A549 (cell line): ENCODE data around the gene PTPN1. TPM values are rescaled to one million over a fixed set of nuclear protein-coding genes. Genes with fewer than 3 reads are reported as not detected.
"Not testable (repeated sequence)": the region's sequence is repeated elsewhere in the genome, so short reads cannot be mapped to it uniquely, and the experiment has no call there.

ENCODE experiments used
- ATAC-seq, 2 experiments: fragments of 200-7000 bp in 1 of 2; fragments of >200 bp in 1 of 2; cut with Nextera tagmentation in 1 of 2; cut with Tn5 transposase in 1 of 2; 3 replicates each; pipeline versions ENCODE4 v1.8.0 to v1.9.1; 2018 to 2020; ENCODE audit warnings: mild to moderate bottlenecking in 1 of 2, moderate library complexity in 1 of 2
- CTCF ChIA-PET: fragments of 300-600 bp; sonication (Branson Sonifier 250); formaldehyde crosslinking; extraction: SDS; loops from one replicate; lab custom pipeline; 2021; ENCODE audit warnings: antibody characterized with exemption, inconsistent platforms; lab: Yijun Ruan, JAX
- POLR2A ChIA-PET: fragments of 350-600 bp; formaldehyde crosslinking; extraction: SDS; loops from one replicate; lab custom pipeline; 2021; ENCODE audit warnings: antibody characterized with exemption, inconsistent platforms; lab: Yijun Ruan, JAX
- DNase-seq, 2 experiments: peaks; one replicate each; pipeline versions ENCODE4 v3.0.0 to v3.0.0-alpha.2; 2011 to 2016; ENCODE audit warnings: low read depth in 1 of 2, low spot score in 1 of 2
- FAIRE-seq: peaks from 2 replicates; lab custom pipeline; 2011; peaks lifted over from hg19 to GRCh38; lab: Jason Lieb, UNC
- H3K27ac ChIP-seq, 2 experiments: fragments of >200 bp; sonication (Bioruptor Twin); formaldehyde crosslinking; 3 replicates each; pipeline ENCODE4 v1.5.1; 2016 to 2017
- H3K4me1 ChIP-seq: fragments of >200 bp; sonication (Bioruptor Twin); formaldehyde crosslinking; 3 replicates; pipeline ENCODE4 v1.6.1; 2016
- H3K4me2 ChIP-seq: fragments of >200 bp; sonication (Bioruptor Twin); formaldehyde crosslinking; 3 replicates; pipeline ENCODE4 v1.6.1; 2016
- H3K4me3 ChIP-seq: fragments of >200 bp; sonication (Bioruptor Twin); formaldehyde crosslinking; 3 replicates; pipeline ENCODE4 v1.5.1; 2016
- H3K9me3 ChIP-seq: fragments of >200 bp; sonication (Bioruptor Twin); formaldehyde crosslinking; 3 replicates; pipeline ENCODE4 v1.6.1; 2016
- CEBPB ChIP-seq, 2 experiments: fragments of >200 bp in 1 of 2; sonication (Bioruptor Twin) in 1 of 2; formaldehyde crosslinking in 1 of 2; IDR thresholded peaks; 2 replicates each; pipeline ENCODE4 v1.6.1; 2012 to 2016
- FOSB ChIP-seq: fragments of 250-450 bp; sonication (Bioruptor Pico); IDR thresholded peaks from 2 replicates; pipeline ENCODE4 v1.5.0; 2020; ENCODE audit warnings: mild to moderate bottlenecking, moderate library complexity
- FOSL2 ChIP-seq, 2 experiments: fragments of 450-650 bp in 1 of 2; fragments of >200 bp in 1 of 2; sonication (Bioruptor Twin) in 1 of 2; formaldehyde crosslinking; IDR thresholded peaks; 2 replicates each; pipeline versions ENCODE4 v1.5.0 to v1.6.1; 2016 to 2020; ENCODE audit warnings: mild to moderate bottlenecking in 1 of 2, moderate library complexity in 1 of 2
- FOXS1 ChIP-seq: fragments of 250-450 bp; sonication (Bioruptor Pico); IDR thresholded peaks from 2 replicates; pipeline ENCODE4 v1.5.0; 2020; ENCODE audit warnings: mild to moderate bottlenecking, moderate library complexity
- HDAC2 ChIP-seq: fragments of 200-600 bp; sonication (generic); IDR thresholded peaks from 2 replicates; pipeline ENCODE4 v1.6.1; 2016
- HOXA7 ChIP-seq: fragments of 250-450 bp; sonication (Bioruptor Pico); IDR thresholded peaks from 2 replicates; pipeline ENCODE4 v1.5.0; 2020; ENCODE audit warnings: mild to moderate bottlenecking, moderate library complexity
- KDM1A ChIP-seq: fragments of 200-600 bp; sonication (generic); IDR thresholded peaks from 2 replicates; pipeline ENCODE4 v1.6.1; 2016; ENCODE audit warnings: low read depth, mild to moderate bottlenecking
- KDM5A ChIP-seq: fragments of 200-600 bp; sonication (generic); IDR thresholded peaks from 2 replicates; pipeline ENCODE4 v1.6.1; 2016; ENCODE audit warnings: antibody characterized with exemption, mild to moderate bottlenecking
- MAFK ChIP-seq: fragments of 450-650 bp; IDR thresholded peaks from 2 replicates; pipeline ENCODE4 v1.6.1; 2014; ENCODE audit not compliant: partially characterized antibody
- MYC ChIP-seq: IDR thresholded peaks from 2 replicates; pipeline ENCODE4 v1.6.1; 2012; ENCODE audit warnings: mild to moderate bottlenecking, inconsistent platforms, low read length, improper control_type of control experiment, borderline replicate concordance
- NR3C1 ChIP-seq: fragments of >200 bp; sonication (Bioruptor Twin); formaldehyde crosslinking; IDR thresholded peaks from 3 replicates; pipeline ENCODE4 v1.6.1; 2017
- PHF8 ChIP-seq: fragments of 200-600 bp; sonication (generic); IDR thresholded peaks from 2 replicates; pipeline ENCODE4 v1.6.1; 2016; ENCODE audit warnings: low read depth, mild to moderate bottlenecking, antibody characterized with exemption, moderate library complexity, borderline replicate concordance
- RAD21 ChIP-seq, 2 experiments: fragments of >200 bp in 1 of 2; sonication (Bioruptor Twin) in 1 of 2; formaldehyde crosslinking in 1 of 2; IDR thresholded peaks in 1 of 2; conservative IDR thresholded peaks in 1 of 2; 2 replicates in 1 of 2; 3 replicates in 1 of 2; pipeline ENCODE4 v1.6.1; 2012 to 2018; ENCODE audit warnings: inconsistent platforms in 1 of 2
- SREBF2 ChIP-seq: fragments of 450-650 bp; IDR thresholded peaks from 2 replicates; pipeline ENCODE4 v1.6.1; 2014; ENCODE audit warnings: mild to moderate bottlenecking, moderate library complexity
- ZNF302 ChIP-seq: fragments of 250-450 bp; sonication (Bioruptor Pico); IDR thresholded peaks from 2 replicates; pipeline ENCODE4 v1.9.0; 2021; ENCODE audit warnings: inconsistent platforms, mild to moderate bottlenecking, moderate library complexity
- ZSCAN20 ChIP-seq: fragments of 250-450 bp; sonication (Bioruptor Pico); IDR thresholded peaks from 2 replicates; pipeline ENCODE4 v1.8.0; 2022; ENCODE audit warnings: mild to moderate bottlenecking, moderate library complexity
- WGBS: methylation state at CpG from one replicate; pipeline ENCODE4 v1.1.6; 2017; ENCODE audit errors: missing lambda C conversion rate; 5-methylcytosine and 5-hydroxymethylcytosine counted together
- polyA plus RNA-seq, 4 experiments: library from polyadenylated mRNA; depleted of rRNA in 3 of 4; stranded (reverse); fragments of >200 nt; fragmentation: RNase III in 1 of 4; extraction: RNeasy Plus Mini Kit Qiagen cat#74134 plus additional on column Dnase treatment in 1 of 4; gene quantifications; 2 replicates in 3 of 4; 3 replicates in 1 of 4; pipeline ENCODE4 v1.2.3, GENCODE V29; 2011 to 2017
- TF ChIP-seq, protein P1 (sequence below): fragments of >200 bp; sonication (Bioruptor Twin); formaldehyde crosslinking; IDR thresholded peaks from 2 replicates; pipeline ENCODE4 v1.6.1; 2016
- TF ChIP-seq, protein P2 (sequence below): fragments of 250-450 bp; sonication (Bioruptor Pico); IDR thresholded peaks from 2 replicates; pipeline ENCODE4 v1.5.0; 2020; ENCODE audit warnings: low read depth, mild to moderate bottlenecking, moderate library complexity
- TF ChIP-seq, protein P3 (sequence below): fragments of 250-450 bp; sonication (Bioruptor Pico); IDR thresholded peaks from 2 replicates; pipeline ENCODE4 v1.5.0; 2021; ENCODE audit warnings: mild to moderate bottlenecking, moderate library complexity, borderline replicate concordance
- TF ChIP-seq, protein P4 (sequence below): fragments of 150-350 bp; IDR thresholded peaks from 2 replicates; pipeline ENCODE4 v1.6.1; 2014; ENCODE audit warnings: low read depth, mild to moderate bottlenecking, low read length
- TF ChIP-seq, protein P5 (sequence below): fragments of 450-650 bp; IDR thresholded peaks from 2 replicates; pipeline ENCODE4 v1.6.1; 2014; ENCODE audit warnings: antibody characterized with exemption

PTPN1 gene
- polyA plus RNA-seq, 2 of the 4 experiments (the other 2 are of a cell fraction), result 23.2 to 24.3 TPM

DNA sequence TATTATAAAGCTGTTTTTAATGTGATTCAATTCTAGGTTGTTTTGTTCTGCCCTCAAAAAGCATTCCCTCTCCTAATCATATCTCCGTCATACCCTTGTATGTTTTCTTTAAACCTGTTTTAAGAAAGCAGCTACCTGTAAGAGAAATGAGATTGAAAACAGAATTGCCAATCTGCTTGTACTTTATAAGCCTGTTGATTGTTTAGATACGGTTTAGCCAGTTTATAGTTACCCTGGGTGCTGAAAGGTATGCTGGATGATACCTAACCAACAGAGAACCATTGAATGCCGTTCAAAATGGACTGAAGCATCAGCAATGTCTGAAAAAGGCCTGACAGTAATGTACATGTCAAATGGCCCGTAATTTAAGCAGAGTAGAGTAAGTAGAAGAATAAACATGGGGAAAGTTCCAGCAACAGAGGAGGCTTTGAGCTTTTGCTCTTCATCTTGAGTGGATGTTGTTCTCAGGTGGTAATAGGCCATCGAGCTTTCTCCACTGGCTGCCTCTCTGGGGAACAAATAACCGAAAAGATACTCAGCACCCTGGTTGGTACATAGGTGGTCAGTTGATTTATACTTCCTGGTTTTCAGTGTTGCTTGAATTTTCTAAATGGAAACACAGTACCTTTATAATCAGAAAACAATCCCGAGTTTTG is 27.5 kb downstream of the PTPN1 start:
- peaks cover 38% of the 10 kb centered on the region for H3K4me1 ChIP-seq
- no peak overlapping the region for H3K4me3 ChIP-seq
- FAIRE-seq (no peak), DNase-seq (no peak), ATAC-seq (no peak)
- WGBS, result 78% methylated on average over 7 of the region's 7 CpGs
- no peak overlapping the region for H3K4me2 ChIP-seq
- TF ChIP-seq ZSCAN20 (CRISPR knock-in tag), result no peak
- no peak for TF ChIP-seq CEBPB (IDR thresholded peaks at IDR 0.05)
- TF ChIP-seq ZNF302 (CRISPR knock-in tag), result no peak
- no peak for TF ChIP-seq RAD21 (conservative IDR thresholded peaks at IDR 0.05 in 1 of 2, IDR thresholded peaks at IDR 0.05 in 1 of 2)
- TF ChIP-seq, protein P1, sequence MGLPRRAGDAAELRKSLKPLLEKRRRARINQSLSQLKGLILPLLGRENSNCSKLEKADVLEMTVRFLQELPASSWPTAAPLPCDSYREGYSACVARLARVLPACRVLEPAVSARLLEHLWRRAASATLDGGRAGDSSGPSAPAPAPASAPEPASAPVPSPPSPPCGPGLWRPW, result no peak
- TF ChIP-seq, protein P2, sequence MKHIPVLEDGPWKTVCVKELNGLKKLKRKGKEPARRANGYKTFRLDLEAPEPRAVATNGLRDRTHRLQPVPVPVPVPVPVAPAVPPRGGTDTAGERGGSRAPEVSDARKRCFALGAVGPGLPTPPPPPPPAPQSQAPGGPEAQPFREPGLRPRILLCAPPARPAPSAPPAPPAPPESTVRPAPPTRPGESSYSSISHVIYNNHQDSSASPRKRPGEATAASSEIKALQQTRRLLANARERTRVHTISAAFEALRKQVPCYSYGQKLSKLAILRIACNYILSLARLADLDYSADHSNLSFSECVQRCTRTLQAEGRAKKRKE (CRISPR knock-in tag), result no peak
- no peak for TF ChIP-seq MAFK
- no peak for TF ChIP-seq SREBF2
- no peak for TF ChIP-seq HOXA7
- no peak for TF ChIP-seq FOSL2 (IDR thresholded peaks at IDR 0.05)
- TF ChIP-seq FOSL2 (CRISPR knock-in tag; IDR thresholded peaks at IDR 0.05), result no peak
- no peak for TF ChIP-seq FOXS1
- no peak for TF ChIP-seq NR3C1
- TF ChIP-seq MYC, result no peak
- TF ChIP-seq KDM5A, result no peak
- TF ChIP-seq, protein P3, sequence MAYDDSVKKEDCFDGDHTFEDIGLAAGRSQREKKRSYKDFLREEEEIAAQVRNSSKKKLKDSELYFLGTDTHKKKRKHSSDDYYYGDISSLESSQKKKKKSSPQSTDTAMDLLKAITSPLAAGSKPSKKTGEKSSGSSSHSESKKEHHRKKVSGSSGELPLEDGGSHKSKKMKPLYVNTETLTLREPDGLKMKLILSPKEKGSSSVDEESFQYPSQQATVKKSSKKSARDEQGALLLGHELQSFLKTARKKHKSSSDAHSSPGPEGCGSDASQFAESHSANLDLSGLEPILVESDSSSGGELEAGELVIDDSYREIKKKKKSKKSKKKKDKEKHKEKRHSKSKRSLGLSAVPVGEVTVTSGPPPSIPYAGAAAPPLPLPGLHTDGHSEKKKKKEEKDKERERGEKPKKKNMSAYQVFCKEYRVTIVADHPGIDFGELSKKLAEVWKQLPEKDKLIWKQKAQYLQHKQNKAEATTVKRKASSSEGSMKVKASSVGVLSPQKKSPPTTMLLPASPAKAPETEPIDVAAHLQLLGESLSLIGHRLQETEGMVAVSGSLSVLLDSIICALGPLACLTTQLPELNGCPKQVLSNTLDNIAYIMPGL, result no peak
- TF ChIP-seq, protein P4, sequence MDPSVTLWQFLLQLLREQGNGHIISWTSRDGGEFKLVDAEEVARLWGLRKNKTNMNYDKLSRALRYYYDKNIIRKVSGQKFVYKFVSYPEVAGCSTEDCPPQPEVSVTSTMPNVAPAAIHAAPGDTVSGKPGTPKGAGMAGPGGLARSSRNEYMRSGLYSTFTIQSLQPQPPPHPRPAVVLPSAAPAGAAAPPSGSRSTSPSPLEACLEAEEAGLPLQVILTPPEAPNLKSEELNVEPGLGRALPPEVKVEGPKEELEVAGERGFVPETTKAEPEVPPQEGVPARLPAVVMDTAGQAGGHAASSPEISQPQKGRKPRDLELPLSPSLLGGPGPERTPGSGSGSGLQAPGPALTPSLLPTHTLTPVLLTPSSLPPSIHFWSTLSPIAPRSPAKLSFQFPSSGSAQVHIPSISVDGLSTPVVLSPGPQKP, result no peak
- TF ChIP-seq PHF8, result no peak
- no peak for TF ChIP-seq HDAC2
- no peak for TF ChIP-seq FOSB (CRISPR knock-in tag)
- TF ChIP-seq KDM1A, result no peak
- H3K9me3 ChIP-seq, result no peaks in the 10 kb centered on the region
- ChIA-PET CTCF (interaction anchor here (0.6 to 2.2 kb wide), 5 partner anchors 8 to 157 kb away, joined by 3 to 9 read pairs (median 4); no protein-coding TSS in a partner anchor), POLR2A (no interaction called here)
- peak overlapping the region in 1 of 2 experiments; percentile 44; a peak in 1 of 6 replicates for H3K27ac ChIP-seq

DNA sequence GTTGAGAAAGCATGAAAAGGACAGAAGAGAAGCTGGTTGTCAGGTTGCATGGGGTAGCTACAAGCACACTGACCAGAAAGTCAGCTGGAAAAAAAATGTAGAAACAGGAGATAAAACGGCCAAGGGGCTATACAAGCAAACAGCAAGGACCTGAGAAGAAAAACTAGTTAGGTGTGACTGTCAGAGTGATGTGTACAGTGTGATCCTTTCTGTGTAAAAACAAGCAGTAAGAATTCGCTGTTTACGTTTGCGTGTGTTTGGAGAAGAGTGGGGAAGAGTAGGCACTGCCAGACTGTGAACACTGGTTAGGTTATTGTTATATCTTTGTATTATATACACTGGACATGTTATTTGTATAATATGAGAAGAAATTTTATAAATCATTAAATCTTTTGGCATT is 28.1 kb downstream of the PTPN1 start:
- WGBS, result 66% methylated on average over 4 of the region's 4 CpGs
- TF ChIP-seq, protein P5, sequence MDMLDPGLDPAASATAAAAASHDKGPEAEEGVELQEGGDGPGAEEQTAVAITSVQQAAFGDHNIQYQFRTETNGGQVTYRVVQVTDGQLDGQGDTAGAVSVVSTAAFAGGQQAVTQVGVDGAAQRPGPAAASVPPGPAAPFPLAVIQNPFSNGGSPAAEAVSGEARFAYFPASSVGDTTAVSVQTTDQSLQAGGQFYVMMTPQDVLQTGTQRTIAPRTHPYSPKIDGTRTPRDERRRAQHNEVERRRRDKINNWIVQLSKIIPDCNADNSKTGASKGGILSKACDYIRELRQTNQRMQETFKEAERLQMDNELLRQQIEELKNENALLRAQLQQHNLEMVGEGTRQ, result no peak
- no peaks in the 10 kb centered on the region for H3K9me3 ChIP-seq
- H3K4me3 ChIP-seq, result no peak overlapping the region
- H3K4me1 ChIP-seq, result peaks cover 38% of the 10 kb centered on the region
- no peak for DNase-seq
- ChIA-PET POLR2A (no interaction called here), CTCF (interaction anchor here (0.6 to 2.2 kb wide), 4 partner anchors 9 to 17 kb away, joined by 4 to 9 read pairs (median 4); no protein-coding TSS in a partner anchor)
- H3K27ac ChIP-seq, result peak overlapping the region in 1 of 2 experiments; percentile 44; a peak in 1 of 6 replicates
- FAIRE-seq, result no peak
- ATAC-seq, result no peak
- no peak overlapping the region for H3K4me2 ChIP-seq

DNA sequence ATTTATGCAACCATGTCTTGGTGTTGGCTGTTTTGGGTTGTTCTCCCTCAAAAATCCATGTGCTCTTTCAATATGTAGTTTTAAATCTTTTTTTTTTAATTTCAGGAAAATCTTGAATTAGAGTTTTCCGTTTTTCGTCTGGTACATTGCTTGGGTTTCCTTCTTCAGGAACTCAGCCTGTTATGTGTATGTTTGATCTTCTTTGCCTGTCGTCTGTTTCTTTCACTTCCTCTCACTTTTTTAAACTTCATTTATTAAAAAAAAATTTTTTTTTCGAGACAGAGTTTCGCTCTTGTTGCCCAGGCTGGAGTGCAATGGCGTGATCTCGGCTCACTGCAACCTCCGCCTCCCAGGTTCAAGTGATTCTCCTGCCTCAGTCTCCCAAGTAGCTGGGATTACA is 29.6 kb downstream of the PTPN1 start:
- FAIRE-seq, POLR2A ChIA-PET, H3K4me3 ChIP-seq, ATAC-seq, H3K4me2 ChIP-seq, DNase-seq, H3K27ac ChIP-seq, H3K9me3 ChIP-seq: not testable (repeated sequence)
- H3K4me1 ChIP-seq, result peaks cover 32% of the 10 kb centered on the region
- 95% methylated on average over 8 of the region's 8 CpGs for WGBS
- CTCF ChIA-PET, result interaction anchor here (2.1 to 2.8 kb wide), 2 partner anchors 19 to 36 kb away, joined by 8 to 9 read pairs; no protein-coding TSS in a partner anchor
